ENCODE data around the gene NAA25. TPM values are rescaled to one million over a fixed set of nuclear protein-coding genes. Genes with fewer than 3 reads are reported as not detected.

NAA25 gene
- total and polyA plus RNA-seq, 2 donors (not counting 1 experiment from before 2014, with no cell fraction given) = 5.9 to 40.8 TPM

- H3K27ac Mint-ChIP-seq = no peak overlapping the region
These were observed 6.9 kb upstream of the NAA25 start for GRCh38 chr12:112115259-112116045.

More at GRCh38 chr12:112115259-112116045, 6.9 kb upstream of the NAA25 start:
- ChIA-PET POLR2A (no interaction called here), CTCF (no interaction called here)
- no peak overlapping the region for H3K4me2 ChIP-seq (replicated peaks; ENCODE audit: low read depth, low read length, poor library complexity, severe bottlenecking)
- no peaks in the 10 kb centered on the region for H3K36me3 ChIP-seq (replicated peaks in 1 of 2; ENCODE audit: control extremely low read depth in 1 of 2, control insufficient read depth in 1 of 2, extremely low read depth in 1 of 2, insufficient read depth in 2 of 2, low read length in 1 of 2)
- peaks cover 4 to 6% of the 10 kb centered on the region in 2 donors for H3K4me1 ChIP-seq (ENCODE audit: control insufficient read depth in 2 of 2, insufficient read depth in 2 of 2, low read length in 2 of 2)
- no peak for ATAC-seq (ENCODE audit: low read depth)
- no peak overlapping the region for H3K4me3 ChIP-seq (ENCODE audit: control extremely low read depth in 1 of 5, extremely low read depth in 1 of 5, insufficient read depth in 1 of 5, low read depth in 2 of 5, low read length in 4 of 5)
- no peaks in the 10 kb centered on the region for H3K9me3 ChIP-seq (ENCODE audit: control extremely low read depth in 1 of 3, control insufficient read depth in 2 of 3, insufficient read depth in 1 of 3, low read length in 2 of 3)
- no peaks in the 10 kb centered on the region for H3K27me3 ChIP-seq (replicated peaks in 1 of 4; ENCODE audit: control extremely low read depth in 1 of 4, control insufficient read depth in 3 of 4, insufficient read depth in 4 of 4, low read length in 3 of 4)
- Mint-ChIP-seq H3K27me3 (no peaks in the 10 kb centered on the region), H3K4me1 (peaks cover 4% of the 10 kb centered on the region), H3K4me3 (no peak overlapping the region), H3K9me3 (ENCODE audit: insufficient read depth) (no peaks in the 10 kb centered on the region)
- TF ChIP-seq EZH2 (IDR thresholded peaks at IDR 0.05; ENCODE audit: borderline replicate concordance, insufficient read depth, low read depth, low read length, poor library complexity, severe bottlenecking) (no peak), CTCF (IDR thresholded peaks at IDR 0.05) (no peak)
- 100% methylated on average over 1 of the region's 6 CpGs for WGBS (ENCODE audit: insufficient coverage)
- H3K27ac ChIP-seq (ENCODE audit: low read length in 2 of 2) = no peak overlapping the region
- intact Hi-C loops (cut with micrococcal nuclease) = no loop called here
- H2AFZ ChIP-seq (ENCODE audit: insufficient read depth, low read depth, low read length, poor library complexity, severe bottlenecking) = no peak overlapping the region
- no peaks in the 10 kb centered on the region for H3K79me2 ChIP-seq (ENCODE audit: control insufficient read depth, insufficient read depth, low read length)
- no peak overlapping the region for H3K9ac ChIP-seq (ENCODE audit: low read length)
- H4K20me1 ChIP-seq (ENCODE audit: control insufficient read depth, insufficient read depth, low read length, poor library complexity, severe bottlenecking) = no peaks in the 10 kb centered on the region
- no peak for DNase-seq

All from B cell (primary cell).